Activated CD4-positive, alpha-beta T cell treated with anti-CD3 and anti-CD28 coated beads, Interleukin-2, amount 50 U/mL, for 24 hours (primary cell): ENCODE data around the gene SETD7.
A peak's percentile ranks its signal among the peaks of the same experiment; 100 is the strongest.

Experiments used
- DNase-seq, 2 donors: peaks; one replicate each; pipeline ENCODE4 v3.0.0-alpha.2; 2020; ENCODE audit warnings: low read depth in 1 of 2, low spot score in 1 of 2

SETD7 gene

GRCh38 chr4:139556071-139556723, at the start of gene SETD7:
Gene SETD7 (minus strand): TSS chr4:139556219. CDS start chr4:139556137, 82 bp downstream.
- DNase-seq: peak; percentile 29 to 41

- DNase-seq: no peak
Observed at GRCh38 chr4:139605516-139605915, 49.5 kb upstream of the SETD7 start.

- peak in 1 of 2 donors; percentile 12 for DNase-seq
Observed at GRCh38 chr4:139603576-139604410, 47.8 kb upstream of the SETD7 start.

GRCh38 chr4:139602776-139603360, 46.8 kb upstream of the SETD7 start:
- DNase-seq: no peak

GRCh38 chr4:139600662-139601061, 44.6 kb upstream of the SETD7 start:
- no peak for DNase-seq

GRCh38 chr4:139599594-139600374, 43.8 kb upstream of the SETD7 start:
- no peak for DNase-seq

GRCh38 chr4:139599076-139599475, 43.1 kb upstream of the SETD7 start:
- no peak for DNase-seq

GRCh38 chr4:139596684-139597279, 40.8 kb upstream of the SETD7 start:
- no peak for DNase-seq

- no peak for DNase-seq
Observed at GRCh38 chr4:139596034-139596683, 40.1 kb upstream of the SETD7 start.

- DNase-seq: no peak
Observed at GRCh38 chr4:139594591-139595185, 38.7 kb upstream of the SETD7 start.

- DNase-seq: no peak
Observed at GRCh38 chr4:139593091-139593564, 37.1 kb upstream of the SETD7 start.

GRCh38 chr4:139589336-139590018, 33.5 kb upstream of the SETD7 start:
- no peak for DNase-seq

- no peak for DNase-seq
Observed at GRCh38 chr4:139587446-139587845, 31.4 kb upstream of the SETD7 start.

- no peak for DNase-seq
Observed at GRCh38 chr4:139585473-139585872, 29.5 kb upstream of the SETD7 start.

GRCh38 chr4:139584784-139585183, 28.8 kb upstream of the SETD7 start:
- DNase-seq: no peak

GRCh38 chr4:139584013-139584412, 28.0 kb upstream of the SETD7 start:
- no peak for DNase-seq

- DNase-seq: no peak
Observed at GRCh38 chr4:139582044-139582443, 26.0 kb upstream of the SETD7 start.

GRCh38 chr4:139581096-139581495, 25.1 kb upstream of the SETD7 start:
- no peak for DNase-seq

- no peak for DNase-seq
Observed at GRCh38 chr4:139576219-139576618, 20.2 kb upstream of the SETD7 start.
